Lung (tissue), 12 donors: ENCODE data around the gene EFNA3. TPM values are rescaled to one million over a fixed set of nuclear protein-coding genes. Genes with fewer than 3 reads are reported as not detected.
A peak's percentile ranks its signal among the peaks of the same experiment; 100 is the strongest.

ENCODE experiments used
- ATAC-seq: fragments of 200-7000 bp; cut with Tn5 transposase; one replicate; pipeline ENCODE4 v1.9.1; 2020; ENCODE audit warnings: moderate number of reproducible peaks; ENCODE audit not compliant: insufficient read depth, low FRiP score
- DNase-seq, 3 donors: peaks; one replicate each; pipeline ENCODE4 v3.0.0-alpha.2; 2013 to 2017
- H3K27ac ChIP-seq, 2 donors: one replicate each; pipeline ENCODE4 v1.5.1; 2013; ENCODE audit warnings: mild to moderate bottlenecking in 2 of 2, moderate library complexity in 2 of 2, control low read depth in 1 of 2, inconsistent platforms in 1 of 2, low read depth in 1 of 2, low read length in 1 of 2
- H3K27me3 ChIP-seq, 3 donors: one replicate each; pipeline ENCODE4 v1.5.1; 2013; ENCODE audit warnings: low read length in 2 of 3; ENCODE audit not compliant: control insufficient read depth in 3 of 3, insufficient read depth in 3 of 3
- H3K36me3 ChIP-seq, 4 donors: one replicate each; pipeline ENCODE4 v1.5.1; 2013; ENCODE audit warnings: low read length in 4 of 4, mild to moderate bottlenecking in 1 of 4, moderate library complexity in 1 of 4; ENCODE audit not compliant: control insufficient read depth in 4 of 4, insufficient read depth in 4 of 4
- H3K4me1 ChIP-seq, 5 donors: one replicate each; pipeline ENCODE4 v1.5.1; 2013; ENCODE audit warnings: low read length in 5 of 5, mild to moderate bottlenecking in 2 of 5, moderate library complexity in 1 of 5; ENCODE audit not compliant: control insufficient read depth in 5 of 5, insufficient read depth in 5 of 5
- H3K4me3 ChIP-seq: one replicate; pipeline ENCODE4 v1.5.1; 2013; ENCODE audit warnings: mild to moderate bottlenecking, control low read depth, moderate library complexity
- H3K9ac ChIP-seq, 2 donors: one replicate each; pipeline ENCODE4 v1.5.1; 2013; ENCODE audit warnings: low read length in 2 of 2, control low read depth in 1 of 2; ENCODE audit not compliant: insufficient read depth in 1 of 2
- H3K9me3 ChIP-seq, 4 donors: one replicate each; pipeline ENCODE4 v1.5.1; 2013; ENCODE audit warnings: low read length in 3 of 4, mild to moderate bottlenecking in 1 of 4, moderate library complexity in 1 of 4; ENCODE audit not compliant: control insufficient read depth in 4 of 4, insufficient read depth in 3 of 4
- WGBS, 2 donors: extraction: QIAGEN DNeasy Blood & Tissue Kit; methylation state at CpG; one replicate each; pipeline ENCODE4 v1.1.7; 2013; 5-methylcytosine and 5-hydroxymethylcytosine counted together
- polyA plus RNA-seq, 2 donors: library from polyadenylated mRNA; stranded (reverse); fragments of 200-250 nt; gene quantifications; one replicate each; pipeline ENCODE4 v1.2.1, GENCODE V29; 2013
- total RNA-seq, 2 donors: library from RNA; depleted of rRNA in 1 of 2; stranded (reverse); fragments of >200 nt in 1 of 2; gene quantifications; one replicate each; pipeline ENCODE4 v1.2.1, GENCODE V29; 2014 to 2021
- TF ChIP-seq, protein P1 (sequence below): IDR thresholded peaks from 2 replicates; pipeline ENCODE4 v1.5.1; 2012; ENCODE audit warnings: mild to moderate bottlenecking; ENCODE audit errors: control extremely low read depth, extremely low read depth
- donor health status: control.
- donor health status: control.
- donor health status: Bipolar disorder and iron deficiency.
- donor health status: healthy.
- donor health status: DM: yes; HTN: yes; CAD: no.

EFNA3 gene
- total and polyA plus RNA-seq, 4 donors, result 1.1 to 1.9 (median 1.6) TPM

DNA sequence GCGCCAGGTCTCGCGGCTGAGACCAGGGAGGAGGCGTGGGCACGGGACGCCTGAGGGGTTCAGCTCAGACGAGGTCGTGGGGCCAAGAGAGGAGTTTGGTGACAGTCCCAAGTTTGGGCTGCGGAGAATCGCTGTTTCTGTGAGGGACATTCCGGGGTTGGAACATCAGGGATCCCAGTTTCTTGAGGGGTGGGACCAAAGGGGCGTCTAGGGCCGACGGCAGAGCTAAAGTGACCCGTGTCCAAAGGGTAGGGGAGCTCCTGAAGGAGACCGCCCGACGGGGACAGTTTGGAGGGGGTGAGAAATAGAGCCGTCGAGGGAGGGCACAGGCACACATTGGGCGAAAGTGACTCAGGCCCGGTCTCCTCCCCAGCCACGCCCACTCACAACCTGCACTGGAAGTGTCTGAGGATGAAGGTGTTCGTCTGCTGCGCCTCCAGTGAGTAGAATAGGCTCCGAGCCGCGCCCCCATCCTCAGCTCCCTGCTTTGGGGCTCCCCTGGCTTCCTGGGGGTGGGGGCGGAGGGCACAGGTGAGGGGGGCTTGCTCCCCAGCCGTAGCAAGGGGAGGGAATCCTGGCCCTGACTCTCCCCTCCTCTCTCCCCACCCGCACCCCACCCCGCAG, 7.0 kb downstream of the EFNA3 start:
- H3K4me1 ChIP-seq, result peaks cover 0 to 44% (median 16%) of the 10 kb centered on the region in 5 donors
- peak in 2 of 3 donors; percentile 46 to 48 for DNase-seq
- TF ChIP-seq, protein P1, sequence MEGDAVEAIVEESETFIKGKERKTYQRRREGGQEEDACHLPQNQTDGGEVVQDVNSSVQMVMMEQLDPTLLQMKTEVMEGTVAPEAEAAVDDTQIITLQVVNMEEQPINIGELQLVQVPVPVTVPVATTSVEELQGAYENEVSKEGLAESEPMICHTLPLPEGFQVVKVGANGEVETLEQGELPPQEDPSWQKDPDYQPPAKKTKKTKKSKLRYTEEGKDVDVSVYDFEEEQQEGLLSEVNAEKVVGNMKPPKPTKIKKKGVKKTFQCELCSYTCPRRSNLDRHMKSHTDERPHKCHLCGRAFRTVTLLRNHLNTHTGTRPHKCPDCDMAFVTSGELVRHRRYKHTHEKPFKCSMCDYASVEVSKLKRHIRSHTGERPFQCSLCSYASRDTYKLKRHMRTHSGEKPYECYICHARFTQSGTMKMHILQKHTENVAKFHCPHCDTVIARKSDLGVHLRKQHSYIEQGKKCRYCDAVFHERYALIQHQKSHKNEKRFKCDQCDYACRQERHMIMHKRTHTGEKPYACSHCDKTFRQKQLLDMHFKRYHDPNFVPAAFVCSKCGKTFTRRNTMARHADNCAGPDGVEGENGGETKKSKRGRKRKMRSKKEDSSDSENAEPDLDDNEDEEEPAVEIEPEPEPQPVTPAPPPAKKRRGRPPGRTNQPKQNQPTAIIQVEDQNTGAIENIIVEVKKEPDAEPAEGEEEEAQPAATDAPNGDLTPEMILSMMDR, result no peak
- H3K27me3 ChIP-seq, result peaks cover 0 to 31% (median 28%) of the 10 kb centered on the region in 3 donors
- ATAC-seq, result peak; percentile 22
- peak overlapping the region; percentile 80 to 92 for H3K27ac ChIP-seq
- H3K9me3 ChIP-seq, result no peaks in the 10 kb centered on the region
- WGBS, 2 donors, result 0 to 2% methylated on average over 29 to 32 of the region's 32 CpGs
- no peaks in the 10 kb centered on the region for H3K36me3 ChIP-seq
- peak overlapping the region; percentile 21 to 47 for H3K9ac ChIP-seq
- H3K4me3 ChIP-seq, result peak overlapping the region; percentile 5

DNA sequence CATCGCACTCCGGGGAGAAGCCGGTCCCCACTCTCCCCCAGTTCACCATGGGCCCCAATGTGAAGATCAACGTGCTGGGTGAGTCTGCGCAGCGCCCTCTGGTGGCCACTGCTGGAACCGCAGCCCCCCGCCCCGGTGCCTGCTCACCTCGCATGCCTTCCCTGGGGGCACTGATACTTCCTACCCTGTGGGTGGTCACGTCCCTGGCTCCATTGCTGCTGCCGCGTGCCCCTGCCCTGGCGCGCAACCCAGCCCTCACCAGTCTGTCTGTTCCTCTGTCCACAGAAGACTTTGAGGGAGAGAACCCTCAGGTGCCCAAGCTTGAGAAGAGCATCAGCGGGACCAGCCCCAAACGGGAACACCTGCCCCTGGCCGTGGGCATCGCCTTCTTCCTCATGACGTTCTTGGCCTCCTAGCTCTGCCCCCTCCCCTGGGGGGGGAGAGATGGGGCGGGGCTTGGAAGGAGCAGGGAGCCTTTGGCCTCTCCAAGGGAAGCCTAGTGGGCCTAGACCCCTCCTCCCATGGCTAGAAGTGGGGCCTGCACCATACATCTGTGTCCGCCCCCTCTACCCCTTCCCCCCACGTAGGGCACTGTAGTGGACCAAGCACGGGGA, 7.6 kb downstream of the EFNA3 start:
- peak; percentile 42 for ATAC-seq
- TF ChIP-seq, protein P1, result peak; percentile 83
- Histone ChIP-seq H3K4me1 (peaks cover 0 to 38% (median 16%) of the 10 kb centered on the region in 5 donors), H3K27ac (no peak overlapping the region), H3K27me3 (peaks cover 0 to 26% (median 23%) of the 10 kb centered on the region in 3 donors), H3K9me3 (no peaks in the 10 kb centered on the region), H3K9ac (no peak overlapping the region), H3K4me3 (no peak overlapping the region), H3K36me3 (no peaks in the 10 kb centered on the region)
- 14% methylated on average over 23 to 24 of the region's 24 CpGs for WGBS, 2 donors
- peak; percentile 58 to 78 (median 64) for DNase-seq

DNA sequence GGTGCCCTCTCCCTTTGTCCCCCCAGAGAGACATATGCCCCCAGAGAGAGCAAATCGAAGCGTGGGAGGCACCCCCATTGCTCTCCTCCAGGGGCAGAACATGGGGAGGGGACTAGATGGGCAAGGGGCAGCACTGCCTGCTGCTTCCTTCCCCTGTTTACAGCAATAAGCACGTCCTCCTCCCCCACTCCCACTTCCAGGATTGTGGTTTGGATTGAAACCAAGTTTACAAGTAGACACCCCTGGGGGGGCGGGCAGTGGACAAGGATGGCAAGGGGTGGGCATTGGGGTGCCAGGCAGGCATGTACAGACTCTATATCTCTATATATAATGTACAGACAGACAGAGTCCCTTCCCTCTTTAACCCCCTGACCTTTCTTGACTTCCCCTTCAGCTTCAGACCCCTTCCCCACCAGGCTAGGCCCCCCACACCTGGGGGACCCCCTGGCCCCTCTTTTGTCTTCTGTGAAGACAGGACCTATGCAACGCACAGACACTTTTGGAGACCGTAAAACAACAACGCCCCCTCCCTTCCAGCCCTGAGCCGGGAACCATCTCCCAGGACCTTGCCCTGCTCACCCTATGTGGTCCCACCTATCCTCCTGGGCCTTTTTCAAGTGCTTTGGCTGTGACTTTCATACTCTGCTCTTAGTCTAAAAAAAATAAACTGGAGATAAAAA, 8.4 kb downstream of the EFNA3 start:
- DNase-seq (no peak), ATAC-seq (no peak)
- WGBS, 2 donors, result 66% methylated on average over 8 of the region's 8 CpGs
- TF ChIP-seq, protein P1, result no peak
- H3K4me3 ChIP-seq, result no peak overlapping the region
- H3K27me3 ChIP-seq, result peaks cover 0 to 22% (median 18%) of the 10 kb centered on the region in 3 donors
- no peaks in the 10 kb centered on the region for H3K9me3 ChIP-seq
- no peak overlapping the region for H3K27ac ChIP-seq
- no peaks in the 10 kb centered on the region for H3K36me3 ChIP-seq
- no peak overlapping the region for H3K9ac ChIP-seq
- peaks cover 0 to 36% (median 14%) of the 10 kb centered on the region in 5 donors for H3K4me1 ChIP-seq
